Lung (tissue), 12 donors: Measurements from ENCODE around the gene KIF5C. TPM values are rescaled to one million over a fixed set of nuclear protein-coding genes. Genes with fewer than 3 reads are reported as not detected.

Source experiments
- ATAC-seq: fragments of 200-7000 bp; cut with Tn5 transposase; one replicate; pipeline ENCODE4 v1.9.1; 2020; ENCODE audit warnings: moderate number of reproducible peaks; ENCODE audit not compliant: insufficient read depth, low FRiP score
- DNase-seq, 3 donors: peaks; one replicate each; pipeline ENCODE4 v3.0.0-alpha.2; 2013 to 2017
- H3K27ac ChIP-seq, 2 donors: one replicate each; pipeline ENCODE4 v1.5.1; 2013; ENCODE audit warnings: mild to moderate bottlenecking in 2 of 2, moderate library complexity in 2 of 2, control low read depth in 1 of 2, inconsistent platforms in 1 of 2, low read depth in 1 of 2, low read length in 1 of 2
- H3K27me3 ChIP-seq, 3 donors: one replicate each; pipeline ENCODE4 v1.5.1; 2013; ENCODE audit warnings: low read length in 2 of 3; ENCODE audit not compliant: control insufficient read depth in 3 of 3, insufficient read depth in 3 of 3
- H3K36me3 ChIP-seq, 4 donors: one replicate each; pipeline ENCODE4 v1.5.1; 2013; ENCODE audit warnings: low read length in 4 of 4, mild to moderate bottlenecking in 1 of 4, moderate library complexity in 1 of 4; ENCODE audit not compliant: control insufficient read depth in 4 of 4, insufficient read depth in 4 of 4
- H3K4me1 ChIP-seq, 5 donors: one replicate each; pipeline ENCODE4 v1.5.1; 2013; ENCODE audit warnings: low read length in 5 of 5, mild to moderate bottlenecking in 2 of 5, moderate library complexity in 1 of 5; ENCODE audit not compliant: control insufficient read depth in 5 of 5, insufficient read depth in 5 of 5
- H3K4me3 ChIP-seq: one replicate; pipeline ENCODE4 v1.5.1; 2013; ENCODE audit warnings: mild to moderate bottlenecking, control low read depth, moderate library complexity
- H3K9ac ChIP-seq, 2 donors: one replicate each; pipeline ENCODE4 v1.5.1; 2013; ENCODE audit warnings: low read length in 2 of 2, control low read depth in 1 of 2; ENCODE audit not compliant: insufficient read depth in 1 of 2
- H3K9me3 ChIP-seq, 4 donors: one replicate each; pipeline ENCODE4 v1.5.1; 2013; ENCODE audit warnings: low read length in 3 of 4, mild to moderate bottlenecking in 1 of 4, moderate library complexity in 1 of 4; ENCODE audit not compliant: control insufficient read depth in 4 of 4, insufficient read depth in 3 of 4
- CTCF ChIP-seq: IDR thresholded peaks from 2 replicates; pipeline ENCODE4 v1.5.1; 2012; ENCODE audit warnings: mild to moderate bottlenecking; ENCODE audit errors: control extremely low read depth, extremely low read depth
- WGBS, 2 donors: extraction: QIAGEN DNeasy Blood & Tissue Kit; methylation state at CpG; one replicate each; pipeline ENCODE4 v1.1.7; 2013; 5-methylcytosine and 5-hydroxymethylcytosine counted together
- polyA plus RNA-seq, 2 donors: library from polyadenylated mRNA; stranded (reverse); fragments of 200-250 nt; gene quantifications; one replicate each; pipeline ENCODE4 v1.2.1, GENCODE V29; 2013
- total RNA-seq, 2 donors: library from RNA; depleted of rRNA in 1 of 2; stranded (reverse); fragments of >200 nt in 1 of 2; gene quantifications; one replicate each; pipeline ENCODE4 v1.2.1, GENCODE V29; 2014 to 2021
- donor health status: control.
- donor health status: control.
- donor health status: Bipolar disorder and iron deficiency.
- donor health status: healthy.
- donor health status: DM: yes; HTN: yes; CAD: no.

KIF5C gene
- total and polyA plus RNA-seq, 4 donors = 0.22 to 1.4 (median 0.49) TPM

- no peak for TF ChIP-seq CTCF
- Histone ChIP-seq H3K27me3 (peaks cover 5 to 30% (median 19%) of the 10 kb centered on the region in 3 donors), H3K9me3 (peaks cover 0 to 3% (median 0%) of the 10 kb centered on the region in 4 donors), H3K4me3 (no peak overlapping the region), H3K27ac (no peak overlapping the region), H3K4me1 (peaks cover 0 to 10% (median 7%) of the 10 kb centered on the region in 5 donors), H3K9ac (no peak overlapping the region), H3K36me3 (no peaks in the 10 kb centered on the region)
- WGBS, 2 donors = 1 to 3% methylated on average over 53 to 74 of the region's 74 CpGs
- ATAC-seq (no peak), DNase-seq (peak in 1 of 3 donors; percentile 5)
Measured at GRCh38 chr2:148875387-148876051, 492 bp downstream of the KIF5C start.

GRCh38 chr2:148876202-148876594, 1.2 kb downstream of the KIF5C start:
- Histone ChIP-seq H3K36me3 (no peaks in the 10 kb centered on the region), H3K27me3 (peaks cover 5 to 30% (median 19%) of the 10 kb centered on the region in 3 donors), H3K27ac (no peak overlapping the region), H3K4me3 (no peak overlapping the region), H3K4me1 (peaks cover 0 to 10% (median 7%) of the 10 kb centered on the region in 5 donors), H3K9me3 (peaks cover 0 to 5% (median 0%) of the 10 kb centered on the region in 4 donors), H3K9ac (no peak overlapping the region)
- no peak for TF ChIP-seq CTCF
- ATAC-seq = no peak
- WGBS, 2 donors = 1 to 4% methylated on average over 24 to 25 of the region's 25 CpGs
- DNase-seq = peak in 1 of 3 donors; percentile 3

- no peak overlapping the region for H3K4me3 ChIP-seq
- 9 to 11% methylated on average over 34 of the region's 34 CpGs for WGBS, 2 donors
- DNase-seq (peak; percentile 29 to 58 (median 44)), ATAC-seq (no peak)
- no peak for TF ChIP-seq CTCF
- peaks cover 0 to 10% (median 7%) of the 10 kb centered on the region in 5 donors for H3K4me1 ChIP-seq
- H3K9ac ChIP-seq = no peak overlapping the region
- H3K27me3 ChIP-seq = peaks cover 5 to 30% (median 19%) of the 10 kb centered on the region in 3 donors
- H3K27ac ChIP-seq = no peak overlapping the region
- peaks cover 0 to 5% (median 0%) of the 10 kb centered on the region in 4 donors for H3K9me3 ChIP-seq
- H3K36me3 ChIP-seq = no peaks in the 10 kb centered on the region
Measured at GRCh38 chr2:148876595-148877402, 1.8 kb downstream of the KIF5C start.
